Measurements from ENCODE around the gene TOR2A. TPM values are rescaled to one million over a fixed set of nuclear protein-coding genes. Genes with fewer than 3 reads are reported as not detected.

Gene TOR2A
- total and polyA plus RNA-seq, 2 experiments from 2014 or later, result 20.6 to 22.8 TPM

DNA sequence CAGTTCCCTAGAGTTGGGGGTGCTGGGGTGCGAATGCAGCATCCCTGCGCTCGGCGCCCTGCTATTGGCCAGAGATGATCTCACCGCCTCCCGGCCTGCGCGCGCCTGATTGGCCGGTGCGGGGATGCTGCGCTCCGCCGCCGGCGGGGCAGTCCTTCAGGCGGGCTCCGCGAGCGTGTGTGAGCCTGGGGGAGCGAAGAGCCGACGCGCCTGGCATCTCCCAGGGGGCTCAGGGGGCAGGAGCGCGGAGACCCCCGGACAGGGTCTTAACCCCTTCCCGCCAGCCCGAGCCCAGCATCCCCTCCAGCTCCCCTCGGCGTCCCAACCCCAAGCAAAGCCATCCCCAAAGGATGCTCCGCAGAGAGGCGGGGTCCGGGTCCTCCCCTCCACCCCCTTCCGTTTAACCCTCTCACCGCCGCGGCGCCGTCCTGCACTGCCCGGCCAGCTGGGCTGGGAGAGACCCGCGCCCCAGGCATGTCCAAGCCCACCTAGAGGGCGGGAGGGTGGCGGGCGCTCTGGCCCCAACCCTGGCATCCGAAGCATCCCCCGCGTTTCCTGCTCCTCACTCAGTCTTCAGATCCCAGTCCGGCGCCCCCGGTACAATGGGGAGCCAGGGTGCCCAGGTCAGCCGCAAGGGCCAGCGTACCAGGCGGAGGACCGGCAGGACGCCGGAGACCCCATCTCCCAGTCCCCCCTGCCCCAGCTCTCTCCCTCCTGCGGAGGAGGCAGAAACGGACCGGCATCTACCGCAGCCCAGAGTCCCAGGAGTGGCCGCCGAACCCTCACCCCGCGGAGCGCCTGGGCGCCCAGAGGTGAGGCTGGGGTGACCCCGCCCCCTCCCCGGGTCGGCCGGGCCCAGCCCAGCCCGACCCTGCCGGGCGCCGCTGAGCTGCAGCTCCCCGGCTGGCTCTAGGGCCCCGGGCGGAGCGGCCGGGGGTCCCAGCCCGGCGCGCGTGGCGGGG is 19.3 kb upstream of the TOR2A start:
- TF ChIP-seq, protein P1, sequence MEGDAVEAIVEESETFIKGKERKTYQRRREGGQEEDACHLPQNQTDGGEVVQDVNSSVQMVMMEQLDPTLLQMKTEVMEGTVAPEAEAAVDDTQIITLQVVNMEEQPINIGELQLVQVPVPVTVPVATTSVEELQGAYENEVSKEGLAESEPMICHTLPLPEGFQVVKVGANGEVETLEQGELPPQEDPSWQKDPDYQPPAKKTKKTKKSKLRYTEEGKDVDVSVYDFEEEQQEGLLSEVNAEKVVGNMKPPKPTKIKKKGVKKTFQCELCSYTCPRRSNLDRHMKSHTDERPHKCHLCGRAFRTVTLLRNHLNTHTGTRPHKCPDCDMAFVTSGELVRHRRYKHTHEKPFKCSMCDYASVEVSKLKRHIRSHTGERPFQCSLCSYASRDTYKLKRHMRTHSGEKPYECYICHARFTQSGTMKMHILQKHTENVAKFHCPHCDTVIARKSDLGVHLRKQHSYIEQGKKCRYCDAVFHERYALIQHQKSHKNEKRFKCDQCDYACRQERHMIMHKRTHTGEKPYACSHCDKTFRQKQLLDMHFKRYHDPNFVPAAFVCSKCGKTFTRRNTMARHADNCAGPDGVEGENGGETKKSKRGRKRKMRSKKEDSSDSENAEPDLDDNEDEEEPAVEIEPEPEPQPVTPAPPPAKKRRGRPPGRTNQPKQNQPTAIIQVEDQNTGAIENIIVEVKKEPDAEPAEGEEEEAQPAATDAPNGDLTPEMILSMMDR (IDR thresholded peaks at IDR 0.05; ENCODE audit: low read depth, low read length), result no peak
- DNase-seq (ENCODE audit: low read depth in 1 of 2, low spot score in 1 of 2), result peak in 1 of 2 donors; percentile 49
- Histone ChIP-seq H3K4me1 (ENCODE audit: low read depth) (no peaks in the 10 kb centered on the region), H3K9me3 (ENCODE audit: low read depth) (no peaks in the 10 kb centered on the region), H3K27ac (no peak overlapping the region), H3K27me3 (peaks cover 58% of the 10 kb centered on the region), H3K4me3 (peak overlapping the region; percentile 18), H3K36me3 (no peaks in the 10 kb centered on the region)

DNA sequence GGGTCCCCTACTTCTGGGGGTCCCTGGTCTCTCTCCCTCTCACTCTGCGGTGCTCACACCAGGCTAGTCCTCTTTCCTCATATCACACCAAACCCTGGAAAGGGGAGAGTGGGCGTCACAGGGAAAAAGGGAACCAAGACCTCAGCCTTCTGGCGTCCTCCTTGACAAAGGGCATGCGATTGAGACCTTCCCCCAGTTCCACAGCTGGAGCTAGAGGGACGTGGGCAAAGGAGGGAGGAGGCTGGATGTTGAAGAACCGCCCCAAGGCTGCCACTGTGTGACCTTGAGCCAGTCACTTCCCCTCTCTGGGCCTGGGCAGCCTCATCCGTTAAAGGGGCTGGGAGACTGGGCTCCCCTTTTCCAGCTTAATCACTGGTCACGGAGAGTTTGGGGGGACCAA is 18.5 kb upstream of the TOR2A start:
- Histone ChIP-seq H3K27me3 (peaks cover 58% of the 10 kb centered on the region), H3K27ac (no peak overlapping the region), H3K4me3 (no peak overlapping the region), H3K36me3 (no peaks in the 10 kb centered on the region), H3K4me1 (ENCODE audit: low read depth) (no peaks in the 10 kb centered on the region), H3K9me3 (ENCODE audit: low read depth) (no peaks in the 10 kb centered on the region)
- TF ChIP-seq, protein P1 (IDR thresholded peaks at IDR 0.05; ENCODE audit: low read depth, low read length), result no peak
- DNase-seq (ENCODE audit: low read depth in 1 of 2, low spot score in 1 of 2), result no peak

DNA sequence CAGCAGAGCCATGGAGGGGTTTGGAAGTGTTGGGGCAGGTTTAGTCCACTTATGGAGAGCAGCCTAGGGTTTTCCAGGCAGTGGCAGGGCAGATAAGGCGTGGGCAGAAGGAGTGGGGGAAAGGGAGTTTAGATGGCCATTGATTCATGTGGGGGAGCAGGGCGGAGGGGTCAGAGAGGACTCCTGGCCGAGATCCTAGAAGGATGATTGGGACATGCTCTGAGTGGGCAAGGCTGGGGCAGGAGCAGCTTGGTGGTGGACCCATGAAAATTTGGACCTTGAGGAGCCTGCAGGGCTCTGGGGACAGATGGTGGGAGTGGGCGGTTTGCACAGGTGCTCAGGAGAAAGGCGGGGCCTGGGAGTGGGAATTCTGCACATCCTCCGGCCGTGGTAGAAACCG is 18.1 kb upstream of the TOR2A start:
- H3K4me3 ChIP-seq, result no peak overlapping the region
- DNase-seq (ENCODE audit: low read depth in 1 of 2, low spot score in 1 of 2), result no peak
- no peaks in the 10 kb centered on the region for H3K9me3 ChIP-seq (ENCODE audit: low read depth)
- H3K4me1 ChIP-seq (ENCODE audit: low read depth), result no peaks in the 10 kb centered on the region
- H3K36me3 ChIP-seq, result no peaks in the 10 kb centered on the region
- TF ChIP-seq, protein P1 (IDR thresholded peaks at IDR 0.05; ENCODE audit: low read depth, low read length), result no peak
- no peak overlapping the region for H3K27ac ChIP-seq
- H3K27me3 ChIP-seq, result peaks cover 58% of the 10 kb centered on the region

DNA sequence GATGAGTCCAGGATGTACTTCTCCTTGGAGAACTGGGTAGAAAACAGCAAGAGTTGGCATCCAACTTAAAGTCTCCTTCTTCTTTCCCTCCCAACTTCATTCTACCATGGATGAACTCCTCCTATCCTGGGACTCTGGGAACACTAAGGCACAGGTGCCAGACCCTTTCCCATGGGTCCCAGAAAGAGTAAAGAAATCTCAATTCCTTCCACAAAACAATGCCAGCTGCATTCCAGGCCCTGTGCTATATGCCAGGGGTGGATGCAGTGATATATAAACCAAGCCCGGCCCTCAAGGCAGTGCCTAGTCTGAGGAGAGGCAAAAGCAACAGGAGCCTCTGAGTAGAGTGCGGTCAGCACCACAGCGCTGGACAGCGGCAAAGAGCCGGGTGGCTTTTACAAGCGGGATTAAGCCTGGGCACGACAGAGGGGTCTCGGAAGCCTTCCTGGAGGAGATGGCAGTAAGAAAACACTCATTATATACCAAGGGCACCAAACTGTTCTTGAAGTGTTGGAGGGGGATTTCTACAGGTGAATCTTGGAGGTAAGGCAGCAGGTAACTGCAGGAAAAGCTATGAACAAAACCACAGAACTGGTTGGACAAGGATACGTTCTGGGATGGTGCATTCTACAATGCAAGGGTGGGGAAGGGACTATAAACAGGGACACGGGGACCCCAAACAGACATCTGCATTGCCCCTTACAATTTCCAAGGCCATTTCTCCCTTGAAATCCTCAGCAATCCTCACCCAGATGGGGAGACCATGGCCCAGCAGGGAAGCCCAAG is 16.4 kb upstream of the TOR2A start:
- TF ChIP-seq, protein P1 (IDR thresholded peaks at IDR 0.05; ENCODE audit: low read depth, low read length), result no peak
- no peaks in the 10 kb centered on the region for H3K36me3 ChIP-seq
- no peaks in the 10 kb centered on the region for H3K4me1 ChIP-seq (ENCODE audit: low read depth)
- no peak overlapping the region for H3K27ac ChIP-seq
- peaks cover 53% of the 10 kb centered on the region for H3K27me3 ChIP-seq
- no peaks in the 10 kb centered on the region for H3K9me3 ChIP-seq (ENCODE audit: low read depth)
- no peak overlapping the region for H3K4me3 ChIP-seq
- DNase-seq (ENCODE audit: low read depth in 1 of 2, low spot score in 1 of 2), result peak; percentile 27 to 76

DNA sequence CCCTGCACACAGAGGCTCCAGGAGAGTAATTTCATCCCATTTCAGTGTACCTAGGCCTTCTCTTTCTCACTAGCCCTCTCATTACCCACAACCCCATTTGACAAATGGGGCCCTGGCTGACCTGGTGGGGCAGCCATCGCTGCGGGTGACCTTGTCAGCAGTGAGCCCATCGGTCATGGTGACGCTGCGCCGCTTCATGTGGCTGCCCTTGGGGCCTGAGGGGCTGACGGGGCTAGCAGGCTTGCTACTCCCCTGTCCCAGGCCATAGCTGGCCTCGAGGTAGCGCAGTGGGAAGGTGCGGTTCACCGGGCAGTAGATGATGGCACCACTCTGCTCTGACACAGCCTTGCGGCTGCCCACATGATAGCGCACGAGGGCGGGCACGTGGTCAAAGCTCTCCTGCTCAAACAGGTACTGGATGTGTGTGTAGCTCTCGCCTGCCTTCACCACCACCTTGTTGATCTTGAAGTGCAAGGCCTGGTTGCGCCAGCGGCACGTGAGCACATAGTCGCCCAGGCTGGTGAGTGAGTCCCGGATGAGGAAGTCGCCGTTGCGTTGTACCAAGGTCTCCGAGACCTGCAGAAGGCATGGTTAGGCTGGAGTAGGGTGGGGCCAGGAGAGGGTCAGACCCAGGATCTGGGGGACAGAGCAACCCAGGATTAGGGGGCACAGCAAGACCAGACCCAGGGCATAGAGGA is 14.1 kb upstream of the TOR2A start:
- H3K4me3 ChIP-seq, result no peak overlapping the region
- H3K27ac ChIP-seq, result no peak overlapping the region
- peaks cover 31% of the 10 kb centered on the region for H3K27me3 ChIP-seq
- no peaks in the 10 kb centered on the region for H3K36me3 ChIP-seq
- H3K9me3 ChIP-seq (ENCODE audit: low read depth), result no peaks in the 10 kb centered on the region
- H3K4me1 ChIP-seq (ENCODE audit: low read depth), result no peaks in the 10 kb centered on the region
- no peak for DNase-seq (ENCODE audit: low read depth in 1 of 2, low spot score in 1 of 2)
- TF ChIP-seq, protein P1 (IDR thresholded peaks at IDR 0.05; ENCODE audit: low read depth, low read length), result no peak

Data from cardiac muscle cell (in vitro differentiated cells and primary cell).